Fibroblast of pulmonary artery (primary cell): ENCODE results near the gene SLC35A3.

ENCODE experiments used
- DNase-seq: peaks from one replicate; pipeline ENCODE4 v3.0.0-alpha.2; 2010; ENCODE audit warnings: low read depth
- H3K4me3 ChIP-seq: replicated peaks from 2 replicates; pipeline ENCODE4 v1.5.1; 2011; ENCODE audit warnings: low read depth, mild to moderate bottlenecking, control low read depth, low read length, moderate library complexity
- TF ChIP-seq, protein P1 (sequence below): IDR thresholded peaks from 2 replicates; pipeline ENCODE4 v1.5.1; 2011; ENCODE audit warnings: mild to moderate bottlenecking, control low read depth, low read length, inconsistent platforms; ENCODE audit errors: missing control alignments

Gene SLC35A3

DNA sequence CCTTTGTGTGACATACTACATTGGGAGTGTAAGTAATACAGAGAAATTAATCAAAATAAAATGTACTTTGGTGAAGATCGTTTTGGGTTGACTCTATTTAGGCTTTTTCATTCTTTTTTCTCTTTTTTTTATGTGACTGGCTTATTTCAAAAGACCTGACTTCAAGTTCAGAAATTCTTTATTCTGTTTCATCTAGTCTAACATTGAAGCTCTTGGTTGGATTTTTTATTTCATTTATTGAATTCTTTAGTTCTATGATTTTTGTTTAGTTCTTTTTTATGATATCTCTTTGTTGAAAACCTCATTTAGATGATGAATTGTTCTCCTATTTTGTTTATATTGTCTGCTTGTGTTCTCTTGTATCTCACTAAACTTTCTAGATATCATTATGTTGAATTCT is 35.6 kb downstream of the SLC35A3 start:
- DNase-seq = no peak
- H3K4me3 ChIP-seq = no peak overlapping the region
- TF ChIP-seq, protein P1, sequence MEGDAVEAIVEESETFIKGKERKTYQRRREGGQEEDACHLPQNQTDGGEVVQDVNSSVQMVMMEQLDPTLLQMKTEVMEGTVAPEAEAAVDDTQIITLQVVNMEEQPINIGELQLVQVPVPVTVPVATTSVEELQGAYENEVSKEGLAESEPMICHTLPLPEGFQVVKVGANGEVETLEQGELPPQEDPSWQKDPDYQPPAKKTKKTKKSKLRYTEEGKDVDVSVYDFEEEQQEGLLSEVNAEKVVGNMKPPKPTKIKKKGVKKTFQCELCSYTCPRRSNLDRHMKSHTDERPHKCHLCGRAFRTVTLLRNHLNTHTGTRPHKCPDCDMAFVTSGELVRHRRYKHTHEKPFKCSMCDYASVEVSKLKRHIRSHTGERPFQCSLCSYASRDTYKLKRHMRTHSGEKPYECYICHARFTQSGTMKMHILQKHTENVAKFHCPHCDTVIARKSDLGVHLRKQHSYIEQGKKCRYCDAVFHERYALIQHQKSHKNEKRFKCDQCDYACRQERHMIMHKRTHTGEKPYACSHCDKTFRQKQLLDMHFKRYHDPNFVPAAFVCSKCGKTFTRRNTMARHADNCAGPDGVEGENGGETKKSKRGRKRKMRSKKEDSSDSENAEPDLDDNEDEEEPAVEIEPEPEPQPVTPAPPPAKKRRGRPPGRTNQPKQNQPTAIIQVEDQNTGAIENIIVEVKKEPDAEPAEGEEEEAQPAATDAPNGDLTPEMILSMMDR = no peak

DNA sequence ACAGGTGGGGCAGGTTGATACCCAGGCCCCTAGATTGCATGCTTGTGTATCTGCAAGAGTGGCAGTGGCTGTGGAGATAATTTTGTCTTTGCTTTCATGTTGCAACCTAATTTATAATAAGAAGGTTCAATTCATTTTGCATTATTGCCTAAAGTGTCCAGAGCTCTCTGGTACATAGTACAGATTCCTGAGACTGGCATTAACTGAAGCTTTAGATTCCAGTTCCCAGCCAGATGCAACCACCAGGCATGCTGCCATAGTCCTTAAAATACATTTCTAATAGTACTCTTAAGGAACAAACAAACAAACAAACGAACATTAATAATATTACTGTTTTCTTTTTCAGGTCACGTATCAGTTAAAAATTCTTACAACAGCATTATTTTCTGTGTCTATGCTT is 36.9 kb downstream of the SLC35A3 start:
- TF ChIP-seq, protein P1 = no peak
- H3K4me3 ChIP-seq = no peak overlapping the region
- DNase-seq = no peak

DNA sequence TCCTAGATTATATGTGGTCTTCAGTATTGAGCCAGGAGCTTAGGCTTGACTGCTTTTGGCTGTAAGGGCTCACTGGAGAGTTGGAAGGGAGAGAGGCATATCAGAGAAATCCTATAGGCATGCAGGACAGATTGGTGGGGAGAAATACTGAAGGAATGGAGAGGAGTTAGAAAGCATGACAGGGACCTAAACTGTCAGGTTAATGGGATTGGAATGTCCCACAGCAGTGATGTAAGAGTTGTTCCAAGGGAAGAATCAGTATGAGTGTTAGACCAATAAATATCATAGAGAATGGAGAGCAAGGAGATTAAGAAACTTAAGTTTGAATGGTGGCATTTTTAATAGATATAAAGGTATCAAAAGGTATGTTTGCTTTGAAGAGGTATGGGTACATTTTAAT is 39.7 kb downstream of the SLC35A3 start:
- H3K4me3 ChIP-seq = no peak overlapping the region
- TF ChIP-seq, protein P1 = no peak
- DNase-seq = peak; percentile 17

DNA sequence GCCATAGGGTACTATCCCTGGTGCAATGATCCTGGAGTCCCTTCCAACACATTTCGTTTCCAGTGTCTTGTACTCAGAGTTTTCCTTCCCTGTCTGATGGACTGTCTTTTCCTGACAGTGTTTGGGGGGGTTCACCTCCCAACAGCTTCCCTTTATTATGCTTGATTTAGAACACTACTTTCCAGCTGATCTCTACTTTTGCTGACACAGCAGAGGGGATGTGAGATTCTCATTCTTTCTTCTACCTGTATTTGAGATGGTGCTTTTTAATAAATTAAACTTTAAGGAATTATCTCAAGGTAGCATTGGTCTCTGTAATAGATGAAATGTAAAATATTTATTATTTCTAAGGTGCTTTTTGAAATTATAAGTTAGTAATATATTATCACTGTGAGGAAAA is 41.0 kb downstream of the SLC35A3 start:
- DNase-seq = no peak
- no peak overlapping the region for H3K4me3 ChIP-seq
- TF ChIP-seq, protein P1 = no peak

DNA sequence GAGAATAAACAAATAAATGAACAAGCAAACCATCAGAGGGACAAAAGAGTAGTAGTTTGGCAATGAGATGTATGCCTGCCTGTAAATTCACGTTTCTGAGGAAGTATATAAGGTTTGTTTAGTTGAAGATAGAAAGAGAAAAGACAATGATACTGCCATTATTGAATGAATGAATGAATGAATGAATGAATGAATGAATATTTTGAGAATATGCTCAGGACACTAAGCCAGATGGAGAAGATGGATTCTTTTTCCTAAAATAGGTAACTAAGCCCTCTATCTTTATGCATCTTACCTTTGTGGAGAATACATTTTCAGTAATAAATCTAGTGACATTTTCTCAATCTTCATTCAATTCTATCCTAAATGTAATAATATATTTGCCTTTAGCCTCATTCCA is 49.4 kb downstream of the SLC35A3 start:
- TF ChIP-seq, protein P1 = no peak
- no peak for DNase-seq
- H3K4me3 ChIP-seq = no peak overlapping the region

DNA sequence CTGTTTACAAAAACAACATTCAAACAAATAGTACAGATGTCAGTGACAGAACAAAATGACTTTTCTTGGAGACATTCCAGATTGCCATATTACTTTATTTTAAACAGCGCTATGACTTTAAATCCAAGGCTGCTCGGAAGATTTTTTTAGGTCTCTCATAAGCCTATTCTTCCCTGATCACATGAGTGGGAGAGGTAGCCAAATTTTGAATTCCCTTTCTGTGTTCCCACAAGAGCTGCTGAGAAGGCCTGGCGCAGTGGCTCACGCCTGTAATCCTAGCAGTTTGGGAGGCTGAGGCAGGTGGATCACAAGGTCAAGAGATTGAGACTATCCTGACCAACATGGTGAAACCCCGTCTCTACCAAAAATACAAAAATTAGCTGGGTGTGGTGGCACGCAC is 53.7 kb downstream of the SLC35A3 start:
- no peak overlapping the region for H3K4me3 ChIP-seq
- no peak for DNase-seq
- TF ChIP-seq, protein P1 = no peak

DNA sequence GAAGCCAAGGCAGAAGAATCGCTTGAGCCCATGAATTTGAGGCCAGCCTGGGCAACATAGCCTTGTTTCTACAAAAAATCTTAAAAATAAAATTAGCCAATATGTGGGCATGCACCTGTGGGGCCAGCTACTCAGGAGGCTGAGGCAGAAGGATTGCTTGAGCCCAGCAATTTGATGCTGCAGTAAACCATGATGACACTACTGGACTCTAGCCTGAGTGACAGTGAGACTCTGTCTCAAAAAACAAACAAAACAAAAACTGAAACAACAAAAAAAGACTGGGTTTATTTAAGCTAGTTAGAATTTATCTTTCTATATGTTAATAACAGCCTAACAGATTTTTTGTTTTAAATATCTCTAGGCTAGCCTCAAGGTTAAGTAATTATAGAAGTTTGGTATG is 57.4 kb downstream of the SLC35A3 start:
- TF ChIP-seq, protein P1 = no peak
- H3K4me3 ChIP-seq = no peak overlapping the region
- DNase-seq = no peak
